H1 (cell line): ENCODE data around the gene GXYLT2. TPM values are rescaled to one million over a fixed set of nuclear protein-coding genes. Genes with fewer than 3 reads are reported as not detected.
A peak's percentile ranks its signal among the peaks of the same experiment; 100 is the strongest.

Experiments
- CTCF ChIA-PET: fragments of 300-600 bp; sonication (Branson Sonifier 250); formaldehyde crosslinking; loops from one replicate; lab custom pipeline; 2021; ENCODE audit not compliant: partially characterized antibody; lab: Charles Lee
- POLR2A ChIA-PET: fragments of 300-600 bp; sonication (Branson Sonifier 250); formaldehyde crosslinking; loops from one replicate; lab custom pipeline; 2021; ENCODE audit warnings: inconsistent platforms; ENCODE audit not compliant: partially characterized antibody; lab: Charles Lee
- DNase-seq, 2 experiments: peaks; one replicate each; pipeline versions ENCODE4 v3.0.0 to v3.0.0-alpha.2; 2010 to 2022; ENCODE audit warnings: low spot score in 2 of 2, low read depth in 1 of 2, mixed read lengths in 1 of 2
- FAIRE-seq: peaks from 2 replicates; lab custom pipeline; 2011; peaks lifted over from hg19 to GRCh38; lab: Jason Lieb, UNC
- H2AFZ ChIP-seq: 2 replicates; pipeline ENCODE4 v1.8.1; 2012; ENCODE audit warnings: low read length, inconsistent platforms
- H2AK5ac ChIP-seq: 2 replicates; pipeline ENCODE4 v1.6.1; 2013; ENCODE audit warnings: low read depth, low read length
- H2BK120ac ChIP-seq: replicated peaks from 2 replicates; pipeline ENCODE3; 2013; ENCODE audit warnings: low read depth, low read length, inconsistent platforms
- H2BK12ac ChIP-seq: 2 replicates; pipeline ENCODE4 v1.6.1; 2013; ENCODE audit warnings: low read depth, low read length
- H2BK15ac ChIP-seq: 2 replicates; pipeline ENCODE4 v1.6.1; 2013; ENCODE audit warnings: low read length
- H2BK20ac ChIP-seq: 2 replicates; pipeline ENCODE4 v1.6.1; 2013; ENCODE audit warnings: low read length
- H2BK5ac ChIP-seq: 2 replicates; pipeline ENCODE4 v1.6.1; 2013; ENCODE audit warnings: low read depth, low read length
- H3K14ac ChIP-seq: 2 replicates; pipeline ENCODE4 v1.6.1; 2013; ENCODE audit warnings: inconsistent platforms; ENCODE audit not compliant: insufficient read length
- H3K18ac ChIP-seq: 2 replicates; pipeline ENCODE4 v1.6.1; 2013; ENCODE audit warnings: low read length; ENCODE audit errors: extremely low read depth
- H3K23ac ChIP-seq: 2 replicates; pipeline ENCODE4 v1.6.1; 2013; ENCODE audit warnings: inconsistent platforms; ENCODE audit not compliant: insufficient read length
- H3K23me2 ChIP-seq: 2 replicates; pipeline ENCODE4 v1.6.1; 2013; ENCODE audit warnings: low read depth, low read length
- H3K27ac ChIP-seq: 2 replicates; pipeline ENCODE4 v1.6.1; 2011; ENCODE audit warnings: low read depth, low read length, inconsistent platforms
- H3K27me3 ChIP-seq, 4 experiments: replicated peaks in 1 of 4; 1 replicate in 1 of 4; 2 replicates in 3 of 4; pipeline versions ENCODE4 v1.6.1 to v1.8.1; 2011 to 2013; ENCODE audit warnings: low read length in 3 of 4, mild to moderate bottlenecking in 3 of 4, inconsistent platforms in 2 of 4, mixed read lengths in 2 of 4, moderate library complexity in 1 of 4; ENCODE audit not compliant: control insufficient read depth in 3 of 4, insufficient read depth in 3 of 4; ENCODE audit errors: extremely low read depth in 1 of 4
- H3K36me3 ChIP-seq, 4 experiments: 2 replicates each; pipeline versions ENCODE4 v1.6.1 to v1.8.1; 2011 to 2013; ENCODE audit warnings: mild to moderate bottlenecking in 4 of 4, low read length in 3 of 4, moderate library complexity in 2 of 4, control low read depth in 1 of 4, inconsistent platforms in 1 of 4; ENCODE audit not compliant: insufficient read depth in 4 of 4, control insufficient read depth in 2 of 4
- H3K4ac ChIP-seq: replicated peaks from 2 replicates; pipeline ENCODE3; 2013; ENCODE audit warnings: low read length, low read depth, mixed read lengths, inconsistent platforms; ENCODE audit not compliant: insufficient read length
- H3K4me1 ChIP-seq, 4 experiments: replicated peaks in 1 of 4; 1 replicate in 1 of 4; 2 replicates in 3 of 4; pipeline versions ENCODE4 v1.6.1 to v1.8.1; 2011 to 2013; ENCODE audit warnings: low read length in 3 of 4, inconsistent platforms in 2 of 4, mixed read lengths in 1 of 4; ENCODE audit not compliant: insufficient read depth in 4 of 4, control insufficient read depth in 3 of 4
- H3K4me2 ChIP-seq, 2 experiments: 2 replicates each; pipeline versions ENCODE4 v1.6.1 to v1.8.1; 2011 to 2013; ENCODE audit warnings: low read depth in 2 of 2, low read length in 2 of 2, control low read depth in 1 of 2, inconsistent platforms in 1 of 2, mild to moderate bottlenecking in 1 of 2; ENCODE audit not compliant: insufficient read depth in 1 of 2
- H3K4me3 ChIP-seq, 4 experiments: fragments of 200-600, 300-600 bp in 1 of 4; sonication (generic), shearing (Covaris generic), sonication (Bioruptor Twin) in 1 of 4; 2 replicates each; pipeline versions ENCODE4 v1.5.1 to v1.8.1; 2011 to 2016; ENCODE audit warnings: low read length in 4 of 4, low read depth in 3 of 4, control low read depth in 2 of 4, inconsistent platforms in 2 of 4, mild to moderate bottlenecking in 2 of 4, mixed read lengths in 1 of 4, moderate library complexity in 1 of 4; ENCODE audit not compliant: insufficient read depth in 2 of 4; ENCODE audit errors: extremely low read depth in 1 of 4
- H3K56ac ChIP-seq: replicated peaks from 2 replicates; pipeline ENCODE3; 2013; ENCODE audit warnings: low read depth, mild to moderate bottlenecking, mixed read lengths, low read length, inconsistent platforms; ENCODE audit not compliant: insufficient read length
- H3K79me1 ChIP-seq: 2 replicates; pipeline ENCODE4 v1.6.1; 2013; ENCODE audit warnings: low read depth, low read length, control low read depth
- H3K79me2 ChIP-seq, 2 experiments: 2 replicates each; pipeline versions ENCODE4 v1.6.1 to v1.8.1; 2012 to 2013; ENCODE audit warnings: low read length in 2 of 2, mild to moderate bottlenecking in 2 of 2, inconsistent platforms in 1 of 2; ENCODE audit not compliant: insufficient read depth in 2 of 2, control insufficient read depth in 1 of 2
- H3K9ac ChIP-seq, 4 experiments: replicated peaks in 1 of 4; 1 replicate in 1 of 4; 2 replicates in 3 of 4; pipeline versions ENCODE4 v1.6.1 to v1.8.1; 2011 to 2013; ENCODE audit warnings: low read depth in 3 of 4, low read length in 3 of 4, control low read depth in 2 of 4, mild to moderate bottlenecking in 2 of 4, moderate library complexity in 2 of 4, inconsistent platforms in 1 of 4; ENCODE audit errors: extremely low read depth in 1 of 4
- H3K9me3 ChIP-seq, 2 experiments: 2 replicates each; pipeline versions ENCODE4 v1.6.1 to v1.8.1; 2012 to 2013; ENCODE audit warnings: mild to moderate bottlenecking in 2 of 2, moderate library complexity in 2 of 2, control low read depth in 1 of 2, inconsistent platforms in 1 of 2, low read depth in 1 of 2, low read length in 1 of 2, mixed read lengths in 1 of 2; ENCODE audit not compliant: insufficient read depth in 2 of 2
- H4K20me1 ChIP-seq, 2 experiments: replicated peaks in 1 of 2; 2 replicates each; pipeline versions ENCODE3 to v1.8.1; 2011 to 2013; ENCODE audit warnings: inconsistent platforms in 2 of 2, low read length in 2 of 2, mild to moderate bottlenecking in 1 of 2; ENCODE audit not compliant: insufficient read depth in 2 of 2, control insufficient read depth in 1 of 2
- H4K5ac ChIP-seq: 2 replicates; pipeline ENCODE4 v1.6.1; 2013; ENCODE audit warnings: low read length, low read depth, mixed read lengths, inconsistent platforms; ENCODE audit not compliant: insufficient read length
- H4K8ac ChIP-seq: 2 replicates; pipeline ENCODE4 v1.8.0; 2013; ENCODE audit warnings: mild to moderate bottlenecking, moderate library complexity, low read length, inconsistent platforms; ENCODE audit not compliant: insufficient read depth; ENCODE audit errors: extremely low read depth
- H4K91ac ChIP-seq: replicated peaks from 2 replicates; pipeline ENCODE3; 2013; ENCODE audit warnings: low read length, mixed read lengths, inconsistent platforms; ENCODE audit not compliant: insufficient read length
- CTCF ChIP-seq, 3 experiments: IDR thresholded peaks; 1 replicate in 2 of 3; 2 replicates in 1 of 3; pipeline versions ENCODE4 v1.5.1 to v1.6.1; 2011; ENCODE audit warnings: low read length in 3 of 3, mild to moderate bottlenecking in 3 of 3, inconsistent platforms in 2 of 3, low read depth in 1 of 3, moderate library complexity in 1 of 3; ENCODE audit not compliant: insufficient read depth in 1 of 3; ENCODE audit errors: control extremely low read depth in 1 of 3
- TEAD4 ChIP-seq: IDR thresholded peaks from 2 replicates; pipeline ENCODE4 v1.6.1; 2012; ENCODE audit warnings: low read depth, low read length, inconsistent platforms, mixed read lengths
- WGBS, 2 experiments: shearing (Covaris generic) in 1 of 2; methylation state at CpG; one replicate each; pipeline versions ENCODE4 v1.1.6 to v1.1.7; 2013 to 2015; ENCODE audit warnings: low lambda C conversion rate in 2 of 2, mixed read lengths in 2 of 2, inconsistent platforms in 1 of 2, low coverage in 1 of 2, missing lambda C conversion rate in 1 of 2; ENCODE audit not compliant: insufficient replicate concordance in 2 of 2, insufficient coverage in 1 of 2, insufficient read length in 1 of 2; ENCODE audit errors: extremely low coverage in 1 of 2, missing lambda C conversion rate in 1 of 2; 5-methylcytosine and 5-hydroxymethylcytosine counted together
- polyA plus RNA-seq, 7 experiments: library from polyadenylated mRNA; depleted of rRNA in 3 of 7; stranded (reverse) in 5 of 7; unstranded in 2 of 7; fragments of >200 nt in 5 of 7; fragments of 200-250 nt in 2 of 7; gene quantifications; 1 replicate in 5 of 7; 2 replicates in 1 of 7; 4 replicates in 1 of 7; pipeline versions ENCODE4 v1.2.1 to v1.2.3, GENCODE V29; 2011 to 2013; ENCODE audit warnings: missing spikeins in 2 of 7, mixed read lengths in 2 of 7
- total RNA-seq: library from RNA; stranded (reverse); fragmentation: NEBNext Ultra II Directional; extraction: Animal tissue kit (Norgen Biotek cat#: 25700); gene quantifications from 2 replicates; pipeline ENCODE4 v1.2.1, GENCODE V29; 2021

GXYLT2 gene
- total and polyA plus RNA-seq, 2 of the 8 experiments (the other 6 are each of a cell fraction or from before 2014, with no cell fraction given) = 1.8 to 5.6 TPM

- H3K9me3 ChIP-seq = no peaks in the 10 kb centered on the region
- DNase-seq = no peak
- H3K27ac ChIP-seq = no peak overlapping the region
- H4K20me1 ChIP-seq = no peaks in the 10 kb centered on the region
- no peak overlapping the region for H2BK5ac ChIP-seq
- no peaks in the 10 kb centered on the region for H3K27me3 ChIP-seq
- no peak overlapping the region for H2BK20ac ChIP-seq
- H3K23ac ChIP-seq = no peak overlapping the region
- no peak overlapping the region for H3K18ac ChIP-seq
- H3K23me2 ChIP-seq = no peaks in the 10 kb centered on the region
- TF ChIP-seq TEAD4 (no peak), CTCF (IDR thresholded peaks at IDR 0.05; ENCODE audit: control extremely low read depth in 1 of 3, insufficient read depth in 1 of 3, low read depth in 1 of 3, low read length in 3 of 3) (no peak)
- H2AK5ac ChIP-seq = no peak overlapping the region
- H3K14ac ChIP-seq = no peak overlapping the region
- H3K79me1 ChIP-seq = no peaks in the 10 kb centered on the region
- no peak overlapping the region for H4K91ac ChIP-seq
- H2AFZ ChIP-seq = no peak overlapping the region
- no peak overlapping the region for H2BK15ac ChIP-seq
- POLR2A ChIA-PET = no interaction called here
- peak; percentile 28 for FAIRE-seq
- no peak overlapping the region for H3K4me3 ChIP-seq
- H3K4me2 ChIP-seq = no peak overlapping the region
- H3K36me3 ChIP-seq = no peaks in the 10 kb centered on the region
- no peak overlapping the region for H3K4ac ChIP-seq
- WGBS, 2 experiments = 84% methylated on average over 4 of the region's 4 CpGs; no CpG with 5 or more reads in 1 of the 2 experiments
- H4K5ac ChIP-seq = no peak overlapping the region
- no peak overlapping the region for H3K56ac ChIP-seq
- CTCF ChIA-PET = interaction anchor here (0.9 kb wide), 1 partner anchor 11 kb away, joined by 3 read pairs; no protein-coding TSS in a partner anchor
- no peak overlapping the region for H2BK120ac ChIP-seq
- H3K9ac ChIP-seq = no peak overlapping the region
- H3K4me1 ChIP-seq = peaks cover 0 to 10% (median 5%) of the 10 kb centered on the region in 4 experiments; a peak in 3 of 7 replicates
- no peak overlapping the region for H2BK12ac ChIP-seq
- H4K8ac ChIP-seq = no peak overlapping the region
- H3K79me2 ChIP-seq = no peaks in the 10 kb centered on the region
Observed at GRCh38 chr3:72950801-72951200, 63.0 kb downstream of the GXYLT2 start.
